PC-3 (cell line): ENCODE results near the gene SIGLEC15.

ENCODE experiments used
- EZH2 ChIP-seq: fragments of 300-600 bp; sonication (generic); IDR thresholded peaks from one replicate; pipeline ENCODE4 v1.6.1; 2017; ENCODE audit warnings: antibody characterized with exemption, mild to moderate bottlenecking, low read length; ENCODE audit not compliant: unreplicated experiment
- TF ChIP-seq, protein P1 (sequence below): fragments of 300-600 bp; sonication (generic); conservative IDR thresholded peaks from 2 replicates; pipeline ENCODE4 v1.5.1; 2017; ENCODE audit warnings: antibody characterized with exemption, low read depth, mild to moderate bottlenecking, low read length

DNA sequence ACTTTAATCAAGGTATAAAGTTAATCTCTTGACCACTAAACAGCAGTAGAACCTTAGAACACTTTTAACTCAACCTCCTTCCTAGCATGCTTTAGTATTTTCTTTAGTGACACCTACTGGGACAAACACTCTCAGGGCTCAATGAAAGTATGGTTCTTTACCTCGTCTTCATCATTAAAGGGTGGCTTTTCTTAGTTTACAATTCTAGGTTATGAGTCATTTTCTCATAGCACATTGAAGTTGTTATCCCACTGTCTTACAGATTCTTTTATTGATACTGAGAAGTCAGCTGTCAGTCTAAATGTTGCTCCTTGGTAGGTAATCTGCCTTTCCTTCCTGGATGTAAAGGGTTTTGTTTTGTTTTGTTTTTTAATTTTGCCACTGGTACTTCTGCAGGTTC lies 38.0 kb downstream of the SIGLEC15 start:
- TF ChIP-seq, protein P1, sequence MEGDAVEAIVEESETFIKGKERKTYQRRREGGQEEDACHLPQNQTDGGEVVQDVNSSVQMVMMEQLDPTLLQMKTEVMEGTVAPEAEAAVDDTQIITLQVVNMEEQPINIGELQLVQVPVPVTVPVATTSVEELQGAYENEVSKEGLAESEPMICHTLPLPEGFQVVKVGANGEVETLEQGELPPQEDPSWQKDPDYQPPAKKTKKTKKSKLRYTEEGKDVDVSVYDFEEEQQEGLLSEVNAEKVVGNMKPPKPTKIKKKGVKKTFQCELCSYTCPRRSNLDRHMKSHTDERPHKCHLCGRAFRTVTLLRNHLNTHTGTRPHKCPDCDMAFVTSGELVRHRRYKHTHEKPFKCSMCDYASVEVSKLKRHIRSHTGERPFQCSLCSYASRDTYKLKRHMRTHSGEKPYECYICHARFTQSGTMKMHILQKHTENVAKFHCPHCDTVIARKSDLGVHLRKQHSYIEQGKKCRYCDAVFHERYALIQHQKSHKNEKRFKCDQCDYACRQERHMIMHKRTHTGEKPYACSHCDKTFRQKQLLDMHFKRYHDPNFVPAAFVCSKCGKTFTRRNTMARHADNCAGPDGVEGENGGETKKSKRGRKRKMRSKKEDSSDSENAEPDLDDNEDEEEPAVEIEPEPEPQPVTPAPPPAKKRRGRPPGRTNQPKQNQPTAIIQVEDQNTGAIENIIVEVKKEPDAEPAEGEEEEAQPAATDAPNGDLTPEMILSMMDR, result no peak
- no peak for TF ChIP-seq EZH2
